ENCODE measurements around the gene IZUMO4.

The IZUMO4 gene

GRCh38 chr19:2113439-2114211 lies 16.9 kb downstream of the IZUMO4 start:
- in situ Hi-C loops (cut with HindIII; ENCODE audit: low sequenced_read_pairs): no loop called here
- no peak overlapping the region for H3K4me3 ChIP-seq (ENCODE audit: low read depth, low read length)
- TF ChIP-seq CTCF (IDR thresholded peaks at IDR 0.05; ENCODE audit: low read depth, low read length, missing control alignments): no peak
- no peak for DNase-seq (ENCODE audit: low read depth)

- DNase-seq (ENCODE audit: low read depth): no peak
- in situ Hi-C loops (cut with HindIII; ENCODE audit: low sequenced_read_pairs): no loop called here
These were observed 17.5 kb downstream of the IZUMO4 start for GRCh38 chr19:2114218-2114617.

GRCh38 chr19:2114821-2115220 lies 18.1 kb downstream of the IZUMO4 start:
- no peak for DNase-seq (ENCODE audit: low read depth)
- H3K4me3 ChIP-seq (ENCODE audit: low read depth, low read length): no peak overlapping the region
- no peak for TF ChIP-seq CTCF (IDR thresholded peaks at IDR 0.05; ENCODE audit: low read depth, low read length, missing control alignments)
- in situ Hi-C loops (cut with HindIII; ENCODE audit: low sequenced_read_pairs): loop anchor here (5.0 kb wide), 1 partner anchor 97 kb away; no protein-coding TSS in a partner anchor

More at GRCh38 chr19:2114218-2114617, 17.5 kb downstream of the IZUMO4 start:
- no peak overlapping the region for H3K4me3 ChIP-seq (ENCODE audit: low read depth, low read length)
- no peak for TF ChIP-seq CTCF (IDR thresholded peaks at IDR 0.05; ENCODE audit: low read depth, low read length, missing control alignments)

- TF ChIP-seq CTCF (IDR thresholded peaks at IDR 0.05; ENCODE audit: low read depth, low read length, missing control alignments): no peak
- in situ Hi-C loops (cut with HindIII; ENCODE audit: low sequenced_read_pairs): loop anchor here (5.0 kb wide), 1 partner anchor 97 kb away; no protein-coding TSS in a partner anchor
- DNase-seq (ENCODE audit: low read depth): no peak
- no peak overlapping the region for H3K4me3 ChIP-seq (ENCODE audit: low read depth, low read length)
These were observed 18.6 kb downstream of the IZUMO4 start for GRCh38 chr19:2115324-2115723.

GRCh38 chr19:2115911-2116426 lies 19.3 kb downstream of the IZUMO4 start:
- DNase-seq (ENCODE audit: low read depth): no peak
- no peak overlapping the region for H3K4me3 ChIP-seq (ENCODE audit: low read depth, low read length)
- in situ Hi-C loops (cut with HindIII; ENCODE audit: low sequenced_read_pairs): loop anchor here (5.0 kb wide), 1 partner anchor 96 kb away; no protein-coding TSS in a partner anchor
- TF ChIP-seq CTCF (IDR thresholded peaks at IDR 0.05; ENCODE audit: low read depth, low read length, missing control alignments): no peak

GRCh38 chr19:2116507-2116906 lies 19.8 kb downstream of the IZUMO4 start:
- TF ChIP-seq CTCF (IDR thresholded peaks at IDR 0.05; ENCODE audit: low read depth, low read length, missing control alignments): no peak
- in situ Hi-C loops (cut with HindIII; ENCODE audit: low sequenced_read_pairs): loop anchor here (5.0 kb wide), 1 partner anchor 96 kb away; no protein-coding TSS in a partner anchor
- H3K4me3 ChIP-seq (ENCODE audit: low read depth, low read length): no peak overlapping the region
- no peak for DNase-seq (ENCODE audit: low read depth)
